Measurements from ENCODE around the gene CSRP1. TPM values are rescaled to one million over a fixed set of nuclear protein-coding genes. Genes with fewer than 3 reads are reported as not detected.

CSRP1 gene
- total and polyA plus RNA-seq, 2 donors (not counting 1 experiment from before 2014, with no cell fraction given): 23.8 to 36.7 TPM

DNA sequence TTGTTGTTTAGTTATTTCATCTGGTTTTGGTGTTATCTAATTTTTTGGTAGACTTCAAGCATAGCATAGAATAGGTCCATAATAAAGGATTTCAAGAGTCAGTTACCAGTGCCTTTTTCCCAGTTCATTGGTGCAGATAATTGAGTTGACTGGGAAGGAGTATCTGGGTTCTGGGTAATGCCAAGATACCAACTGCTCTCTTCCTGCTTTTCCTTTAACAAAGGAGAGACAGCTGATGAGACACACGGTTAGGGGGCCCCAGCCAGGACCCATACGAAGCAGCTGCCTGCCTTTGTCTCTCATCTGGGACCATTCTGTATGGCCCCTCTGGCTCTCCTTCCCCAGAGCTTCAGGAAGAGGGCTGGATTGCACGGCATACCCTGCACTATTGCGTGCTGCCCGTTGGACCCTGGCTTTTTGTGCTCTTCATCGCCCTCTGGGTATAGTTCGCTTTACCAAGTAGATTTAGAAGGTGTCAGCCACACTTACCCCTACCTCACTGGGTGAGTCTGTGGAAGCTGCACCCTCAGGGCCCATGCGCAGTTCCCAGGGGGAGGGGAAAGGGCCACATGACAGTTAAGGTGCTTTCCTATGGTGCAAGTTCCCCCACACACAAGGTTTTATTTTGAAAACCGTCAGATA, 39.0 kb upstream of the CSRP1 start:
- Histone ChIP-seq H3K4me1 (ENCODE audit: control insufficient read depth in 2 of 2, insufficient read depth in 2 of 2, low read length in 2 of 2) (peaks cover 0 to 3% of the 10 kb centered on the region in 2 donors), H3K36me3 (replicated peaks in 1 of 2; ENCODE audit: control extremely low read depth in 1 of 2, control insufficient read depth in 1 of 2, extremely low read depth in 1 of 2, insufficient read depth in 2 of 2, low read length in 1 of 2) (no peaks in the 10 kb centered on the region), H3K27ac (ENCODE audit: low read length in 2 of 2) (no peak overlapping the region), H3K4me2 (replicated peaks; ENCODE audit: low read depth, low read length, poor library complexity, severe bottlenecking) (no peak overlapping the region), H3K27me3 (replicated peaks in 1 of 4; ENCODE audit: control extremely low read depth in 1 of 4, control insufficient read depth in 3 of 4, insufficient read depth in 4 of 4, low read length in 3 of 4) (peaks cover 0 to 4% (median 2%) of the 10 kb centered on the region in 4 experiments), H2AFZ (ENCODE audit: insufficient read depth, low read depth, low read length, poor library complexity, severe bottlenecking) (no peak overlapping the region), H3K4me3 (ENCODE audit: control extremely low read depth in 1 of 5, extremely low read depth in 1 of 5, insufficient read depth in 1 of 5, low read depth in 2 of 5, low read length in 4 of 5) (no peak overlapping the region), H4K20me1 (ENCODE audit: control insufficient read depth, insufficient read depth, low read length, poor library complexity, severe bottlenecking) (no peaks in the 10 kb centered on the region), H3K9ac (ENCODE audit: low read length) (no peak overlapping the region), H3K9me3 (ENCODE audit: control extremely low read depth in 1 of 3, control insufficient read depth in 2 of 3, insufficient read depth in 1 of 3, low read length in 2 of 3) (no peaks in the 10 kb centered on the region), H3K79me2 (ENCODE audit: control insufficient read depth, insufficient read depth, low read length) (no peaks in the 10 kb centered on the region)
- Mint-ChIP-seq H3K4me3 (no peak overlapping the region), H3K9me3 (ENCODE audit: insufficient read depth) (no peaks in the 10 kb centered on the region), H3K27me3 (peaks cover 28% of the 10 kb centered on the region), H3K27ac (no peak overlapping the region), H3K4me1 (peaks cover 10% of the 10 kb centered on the region)
- ATAC-seq (ENCODE audit: low read depth) (peak; percentile 21), DNase-seq (peak; percentile 17)
- 15% methylated on average over 6 of the region's 9 CpGs for WGBS (ENCODE audit: insufficient coverage)
- TF ChIP-seq CTCF (IDR thresholded peaks at IDR 0.05) (no peak), EZH2 (IDR thresholded peaks at IDR 0.05; ENCODE audit: borderline replicate concordance, insufficient read depth, low read depth, low read length, poor library complexity, severe bottlenecking) (no peak)
- intact Hi-C loops (cut with micrococcal nuclease): no loop called here
- ChIA-PET CTCF (interaction anchor here (0.9 kb wide), 1 partner anchor 64 kb away, joined by 3 read pairs; no protein-coding TSS in a partner anchor), POLR2A (no interaction called here)

DNA sequence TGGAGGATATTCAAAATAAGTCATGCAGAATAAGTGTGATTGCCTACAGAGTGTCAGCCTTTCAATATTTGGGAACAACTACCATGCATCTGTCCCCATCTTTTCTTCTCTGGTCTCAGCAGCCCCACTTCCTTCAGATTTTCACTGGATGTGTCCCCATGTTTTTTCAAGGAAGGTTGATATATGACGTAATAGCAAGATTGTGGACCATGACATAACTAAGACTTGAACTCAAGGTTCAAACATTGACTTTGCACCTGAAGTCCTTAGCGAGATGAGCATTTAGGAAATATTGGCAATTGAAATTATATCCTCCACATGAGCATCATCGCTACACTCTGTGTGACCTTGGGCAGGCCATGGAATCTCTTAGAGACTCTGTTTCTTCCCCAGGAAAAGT, 37.8 kb upstream of the CSRP1 start:
- H3K36me3 ChIP-seq (replicated peaks in 1 of 2; ENCODE audit: control extremely low read depth in 1 of 2, control insufficient read depth in 1 of 2, extremely low read depth in 1 of 2, insufficient read depth in 2 of 2, low read length in 1 of 2): no peaks in the 10 kb centered on the region
- no peaks in the 10 kb centered on the region for H3K9me3 ChIP-seq (ENCODE audit: control extremely low read depth in 1 of 3, control insufficient read depth in 2 of 3, insufficient read depth in 1 of 3, low read length in 2 of 3)
- WGBS (ENCODE audit: insufficient coverage): 100% methylated on average over 3 of the region's 3 CpGs
- ATAC-seq (ENCODE audit: low read depth): no peak
- no peak overlapping the region for H3K4me3 Mint-ChIP-seq
- no peak overlapping the region for H3K4me3 ChIP-seq (ENCODE audit: control extremely low read depth in 1 of 5, extremely low read depth in 1 of 5, insufficient read depth in 1 of 5, low read depth in 2 of 5, low read length in 4 of 5)
- no peaks in the 10 kb centered on the region for H3K79me2 ChIP-seq (ENCODE audit: control insufficient read depth, insufficient read depth, low read length)
- peaks cover 0 to 16% (median 8%) of the 10 kb centered on the region in 4 experiments for H3K27me3 ChIP-seq (replicated peaks in 1 of 4; ENCODE audit: control extremely low read depth in 1 of 4, control insufficient read depth in 3 of 4, insufficient read depth in 4 of 4, low read length in 3 of 4)
- POLR2A ChIA-PET: no interaction called here
- H2AFZ ChIP-seq (ENCODE audit: insufficient read depth, low read depth, low read length, poor library complexity, severe bottlenecking): no peak overlapping the region
- no peaks in the 10 kb centered on the region for H3K9me3 Mint-ChIP-seq (ENCODE audit: insufficient read depth)
- no peak overlapping the region for H3K9ac ChIP-seq (ENCODE audit: low read length)
- H3K4me1 Mint-ChIP-seq: peaks cover 23% of the 10 kb centered on the region
- no peak for DNase-seq
- intact Hi-C loops (cut with micrococcal nuclease): no loop called here
- no peaks in the 10 kb centered on the region for H4K20me1 ChIP-seq (ENCODE audit: control insufficient read depth, insufficient read depth, low read length, poor library complexity, severe bottlenecking)
- H3K4me1 ChIP-seq (ENCODE audit: control insufficient read depth in 2 of 2, insufficient read depth in 2 of 2, low read length in 2 of 2): peaks cover 8 to 14% of the 10 kb centered on the region in 2 donors
- no peak for TF ChIP-seq CTCF (IDR thresholded peaks at IDR 0.05)
- no peak for TF ChIP-seq EZH2 (IDR thresholded peaks at IDR 0.05; ENCODE audit: borderline replicate concordance, insufficient read depth, low read depth, low read length, poor library complexity, severe bottlenecking)
- H3K27ac Mint-ChIP-seq: no peak overlapping the region
- peaks cover 38% of the 10 kb centered on the region for H3K27me3 Mint-ChIP-seq
- no peak overlapping the region for H3K27ac ChIP-seq (ENCODE audit: low read length in 2 of 2)
- H3K4me2 ChIP-seq (replicated peaks; ENCODE audit: low read depth, low read length, poor library complexity, severe bottlenecking): no peak overlapping the region
- CTCF ChIA-PET: interaction anchor here (1.0 kb wide), 1 partner anchor 16 kb away, joined by 3 read pairs; no protein-coding TSS in a partner anchor
